SK-N-SH treated with all-trans-retinoic acid at 6 μM for 48 hours (cell line): ENCODE measurements around the gene MARK3.

Source experiments
- ARNTL ChIP-seq: fragments of 450-650 bp; formaldehyde crosslinking; IDR thresholded peaks from 2 replicates; pipeline ENCODE4 v1.5.0; 2020; ENCODE audit warnings: low read depth, mild to moderate bottlenecking, moderate library complexity, borderline replicate concordance
- ZFP3 ChIP-seq: fragments of 250-450 bp; sonication (Bioruptor Pico); IDR thresholded peaks from 2 replicates; pipeline ENCODE4 v1.5.0; 2020; ENCODE audit warnings: mild to moderate bottlenecking, moderate library complexity
- TF ChIP-seq, protein P1 (sequence below): fragments of 250-450 bp; sonication (Bioruptor Pico); IDR thresholded peaks from 2 replicates; pipeline ENCODE4 v1.5.1; 2020; ENCODE audit warnings: low read depth, mild to moderate bottlenecking, moderate library complexity
- TF ChIP-seq, protein P2 (sequence below): fragments of 250-450 bp; sonication (Bioruptor Pico); IDR thresholded peaks from 2 replicates; pipeline ENCODE4 v1.5.0; 2020; ENCODE audit warnings: mild to moderate bottlenecking, moderate library complexity

DNA sequence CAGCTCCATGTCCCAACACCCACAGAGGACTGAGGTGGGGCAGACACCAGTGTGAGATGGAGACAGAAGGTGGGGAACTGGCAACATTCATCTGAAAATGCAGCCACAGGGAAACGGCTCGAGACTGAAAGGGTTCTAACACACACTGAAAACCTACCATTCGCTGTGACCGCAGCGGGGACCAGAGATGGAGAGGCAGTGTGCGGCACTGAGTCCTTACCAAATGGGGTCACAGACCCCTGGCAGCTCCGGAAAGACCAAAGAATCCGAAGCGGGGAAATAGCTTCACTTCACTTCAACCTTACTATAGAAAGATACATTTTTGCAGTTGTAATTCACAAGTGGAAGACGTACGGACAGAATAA, 167.6 kb downstream of the MARK3 start:
- TF ChIP-seq ARNTL (CRISPR knock-in tag) (no peak), ZFP3 (CRISPR knock-in tag) (no peak)
- TF ChIP-seq, protein P1, sequence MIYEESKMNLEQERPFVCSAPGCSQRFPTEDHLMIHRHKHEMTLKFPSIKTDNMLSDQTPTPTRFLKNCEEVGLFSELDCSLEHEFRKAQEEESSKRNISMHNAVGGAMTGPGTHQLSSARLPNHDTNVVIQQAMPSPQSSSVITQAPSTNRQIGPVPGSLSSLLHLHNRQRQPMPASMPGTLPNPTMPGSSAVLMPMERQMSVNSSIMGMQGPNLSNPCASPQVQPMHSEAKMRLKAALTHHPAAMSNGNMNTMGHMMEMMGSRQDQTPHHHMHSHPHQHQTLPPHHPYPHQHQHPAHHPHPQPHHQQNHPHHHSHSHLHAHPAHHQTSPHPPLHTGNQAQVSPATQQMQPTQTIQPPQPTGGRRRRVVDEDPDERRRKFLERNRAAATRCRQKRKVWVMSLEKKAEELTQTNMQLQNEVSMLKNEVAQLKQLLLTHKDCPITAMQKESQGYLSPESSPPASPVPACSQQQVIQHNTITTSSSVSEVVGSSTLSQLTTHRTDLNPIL (CRISPR knock-in tag) = no peak
- TF ChIP-seq, protein P2, sequence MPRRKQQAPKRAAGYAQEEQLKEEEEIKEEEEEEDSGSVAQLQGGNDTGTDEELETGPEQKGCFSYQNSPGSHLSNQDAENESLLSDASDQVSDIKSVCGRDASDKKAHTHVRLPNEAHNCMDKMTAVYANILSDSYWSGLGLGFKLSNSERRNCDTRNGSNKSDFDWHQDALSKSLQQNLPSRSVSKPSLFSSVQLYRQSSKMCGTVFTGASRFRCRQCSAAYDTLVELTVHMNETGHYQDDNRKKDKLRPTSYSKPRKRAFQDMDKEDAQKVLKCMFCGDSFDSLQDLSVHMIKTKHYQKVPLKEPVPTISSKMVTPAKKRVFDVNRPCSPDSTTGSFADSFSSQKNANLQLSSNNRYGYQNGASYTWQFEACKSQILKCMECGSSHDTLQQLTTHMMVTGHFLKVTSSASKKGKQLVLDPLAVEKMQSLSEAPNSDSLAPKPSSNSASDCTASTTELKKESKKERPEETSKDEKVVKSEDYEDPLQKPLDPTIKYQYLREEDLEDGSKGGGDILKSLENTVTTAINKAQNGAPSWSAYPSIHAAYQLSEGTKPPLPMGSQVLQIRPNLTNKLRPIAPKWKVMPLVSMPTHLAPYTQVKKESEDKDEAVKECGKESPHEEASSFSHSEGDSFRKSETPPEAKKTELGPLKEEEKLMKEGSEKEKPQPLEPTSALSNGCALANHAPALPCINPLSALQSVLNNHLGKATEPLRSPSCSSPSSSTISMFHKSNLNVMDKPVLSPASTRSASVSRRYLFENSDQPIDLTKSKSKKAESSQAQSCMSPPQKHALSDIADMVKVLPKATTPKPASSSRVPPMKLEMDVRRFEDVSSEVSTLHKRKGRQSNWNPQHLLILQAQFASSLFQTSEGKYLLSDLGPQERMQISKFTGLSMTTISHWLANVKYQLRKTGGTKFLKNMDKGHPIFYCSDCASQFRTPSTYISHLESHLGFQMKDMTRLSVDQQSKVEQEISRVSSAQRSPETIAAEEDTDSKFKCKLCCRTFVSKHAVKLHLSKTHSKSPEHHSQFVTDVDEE (CRISPR knock-in tag) = no peak
